HG03460 (cell line): Measurements from ENCODE around the gene ROGDI.
"Not testable (repeated sequence)": the region's sequence is repeated elsewhere in the genome, so short reads cannot be mapped to it uniquely, and the experiment has no call there.

Experiments
- ATAC-seq: cut with Tn5 transposase; IDR thresholded peaks from one replicate; pipeline ENCODE4 v1.9.1; 2021; ENCODE audit not compliant: unreplicated experiment

ROGDI gene

GRCh38 chr16:4795181-4795827, 7.1 kb downstream of the ROGDI start, which contains the start of gene SMIM22:
TSS of gene SMIM22 (plus strand) at chr16:4795369. CDS start at chr16:4795735, 366 bp downstream.
- no peak for ATAC-seq

- no peak for ATAC-seq
Observed at GRCh38 chr16:4792951-4793513, 9.4 kb downstream of the ROGDI start.

- ATAC-seq = no peak
Observed at GRCh38 chr16:4790871-4791270, 11.6 kb downstream of the ROGDI start.

DNA sequence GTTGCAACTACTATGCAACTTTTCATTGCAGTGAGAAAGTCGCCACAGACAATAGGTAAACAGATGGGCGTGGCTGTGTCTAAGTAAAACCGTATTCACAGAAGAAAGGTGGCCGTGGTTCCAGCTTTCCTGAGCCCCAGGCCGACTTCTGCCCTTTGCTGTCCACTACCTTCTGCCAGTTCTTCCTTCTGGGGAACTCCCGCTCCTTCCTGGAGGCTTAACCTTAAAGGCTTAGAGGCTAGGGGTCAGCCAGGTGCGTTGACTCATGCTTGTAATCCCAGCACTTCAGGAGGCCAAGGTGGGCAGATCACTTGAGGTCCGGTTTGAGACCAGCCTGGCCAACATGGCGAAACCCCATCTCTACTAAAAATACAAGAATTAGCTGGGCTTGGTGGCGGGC, 12.2 kb downstream of the ROGDI start:
- no peak for ATAC-seq

DNA sequence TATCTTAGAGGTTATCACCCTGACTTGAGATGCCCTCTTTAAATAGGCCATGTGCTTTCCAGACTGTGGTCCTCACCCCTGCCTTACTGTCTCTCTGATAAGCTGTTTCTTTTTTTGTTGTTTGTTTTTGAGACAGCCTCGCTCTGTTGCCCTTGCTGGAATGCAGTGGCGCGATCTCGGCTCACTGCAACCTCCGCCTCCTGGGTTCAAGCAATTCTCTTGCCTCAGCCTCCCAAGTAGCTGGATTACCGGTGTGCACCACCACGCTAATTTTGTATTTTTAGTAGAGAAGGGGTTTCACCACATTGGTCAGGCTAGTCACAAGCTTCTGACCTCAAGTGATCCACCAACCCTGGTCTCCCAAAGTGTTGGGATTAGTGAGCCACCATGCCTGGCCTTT, 13.5 kb downstream of the ROGDI start:
- no peak for ATAC-seq

DNA sequence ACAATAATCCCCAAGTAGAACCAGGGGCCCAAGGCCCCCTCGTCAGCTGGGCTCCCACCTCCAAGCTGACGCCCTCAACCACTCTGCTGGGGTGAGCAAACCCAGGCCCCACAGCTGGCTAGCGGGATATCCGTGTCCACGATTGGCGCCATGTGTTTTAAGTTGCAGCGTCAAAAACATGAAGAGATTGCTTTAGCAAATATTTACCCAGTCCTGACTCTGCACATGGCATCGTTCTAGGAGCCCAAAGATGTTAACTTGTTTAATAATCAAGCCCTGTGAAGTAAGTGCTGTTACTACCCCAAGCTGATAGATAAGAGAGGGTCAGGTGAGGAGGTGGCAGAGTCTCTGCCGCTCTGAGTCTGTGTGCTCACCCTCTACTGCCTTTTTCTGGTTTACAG, 13.9 kb downstream of the ROGDI start:
- ATAC-seq = no peak

GRCh38 chr16:4787627-4788482, 14.6 kb downstream of the ROGDI start, which contains the start of gene SEPTIN12:
TSS of gene SEPTIN12 (minus strand) at chr16:4788345. CDS start at chr16:4787645, 700 bp downstream.
- no peak for ATAC-seq

- no peak for ATAC-seq
Observed at GRCh38 chr16:4787068-4787467, 15.4 kb downstream of the ROGDI start.

DNA sequence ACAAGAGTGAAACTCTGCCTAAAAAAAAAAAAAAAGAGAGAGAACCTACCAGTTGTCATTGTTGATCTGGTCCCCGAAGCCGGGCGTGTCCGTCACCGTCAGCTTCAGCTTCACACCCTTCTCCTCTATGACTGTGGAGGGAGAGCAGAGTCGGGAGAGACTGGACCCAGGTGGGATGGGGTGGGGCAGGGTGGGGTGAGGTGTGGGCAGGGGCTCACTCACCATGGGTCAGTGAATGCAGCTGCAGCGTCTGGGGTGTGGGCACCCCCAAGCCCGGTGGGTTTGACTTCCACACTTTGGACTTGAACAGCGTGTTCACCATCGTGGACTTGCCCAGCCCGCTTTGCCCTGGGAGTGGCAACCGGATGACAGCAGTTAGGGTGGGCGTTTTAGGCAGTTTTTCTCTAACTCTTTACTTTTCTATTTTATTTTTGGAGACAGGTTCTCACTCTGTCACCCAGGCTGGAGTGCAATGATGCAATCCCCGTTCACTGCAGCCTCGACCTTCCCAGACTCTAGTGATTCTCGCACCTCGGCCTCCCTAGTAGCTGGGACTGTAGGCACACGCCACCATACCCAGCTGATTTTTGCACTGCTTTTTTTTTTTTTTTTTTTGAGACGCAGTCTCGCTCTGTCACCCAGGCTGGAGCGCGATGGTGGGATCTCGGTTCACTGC, 16.5 kb downstream of the ROGDI start:
- no peak for ATAC-seq

DNA sequence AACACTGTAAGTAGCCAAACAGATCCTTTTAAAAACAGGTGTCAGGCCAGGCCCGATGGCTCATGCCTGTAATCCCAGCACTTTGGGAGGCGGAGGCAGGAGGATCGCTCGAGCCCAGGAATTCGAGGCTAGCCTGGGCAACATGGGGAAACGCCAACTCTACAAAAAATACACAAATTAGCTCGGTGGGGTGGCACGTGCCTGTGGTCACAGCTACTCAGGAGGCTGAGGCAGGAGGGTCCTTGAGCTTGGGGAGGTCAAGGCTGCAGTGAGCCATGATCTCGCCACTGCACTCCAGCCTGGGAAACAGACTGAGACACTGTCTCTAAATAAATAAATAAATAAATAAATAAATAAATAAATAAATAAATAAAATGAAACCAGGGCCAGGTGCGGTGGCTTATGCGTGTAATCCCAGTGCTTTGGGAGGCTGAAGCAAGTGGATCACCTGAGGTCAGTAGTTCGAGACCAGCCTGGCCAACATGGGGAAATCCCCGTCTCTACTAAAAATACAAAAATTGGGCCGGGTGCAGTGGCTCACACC, 17.9 kb downstream of the ROGDI start:
- not testable (repeated sequence) for ATAC-seq

DNA sequence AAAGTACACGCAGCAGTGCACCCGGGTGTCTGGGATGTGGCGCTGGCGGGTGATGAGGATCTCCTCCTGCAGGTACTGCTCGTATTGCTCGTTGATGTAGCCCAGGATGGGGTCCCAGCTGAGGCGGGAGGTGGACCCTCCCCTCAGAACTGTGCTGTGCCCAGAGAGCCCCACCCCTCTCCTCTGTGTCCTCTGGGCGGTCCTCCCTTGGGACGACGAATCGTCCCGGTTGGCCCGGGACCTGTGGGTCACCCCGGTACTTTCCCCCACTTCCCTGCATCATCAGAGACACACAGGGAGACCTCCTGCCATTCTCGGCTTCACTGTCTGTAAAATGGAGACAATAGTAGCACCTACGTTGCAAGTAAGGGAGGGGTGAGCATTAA, 18.5 kb downstream of the ROGDI start:
- ATAC-seq = no peak

DNA sequence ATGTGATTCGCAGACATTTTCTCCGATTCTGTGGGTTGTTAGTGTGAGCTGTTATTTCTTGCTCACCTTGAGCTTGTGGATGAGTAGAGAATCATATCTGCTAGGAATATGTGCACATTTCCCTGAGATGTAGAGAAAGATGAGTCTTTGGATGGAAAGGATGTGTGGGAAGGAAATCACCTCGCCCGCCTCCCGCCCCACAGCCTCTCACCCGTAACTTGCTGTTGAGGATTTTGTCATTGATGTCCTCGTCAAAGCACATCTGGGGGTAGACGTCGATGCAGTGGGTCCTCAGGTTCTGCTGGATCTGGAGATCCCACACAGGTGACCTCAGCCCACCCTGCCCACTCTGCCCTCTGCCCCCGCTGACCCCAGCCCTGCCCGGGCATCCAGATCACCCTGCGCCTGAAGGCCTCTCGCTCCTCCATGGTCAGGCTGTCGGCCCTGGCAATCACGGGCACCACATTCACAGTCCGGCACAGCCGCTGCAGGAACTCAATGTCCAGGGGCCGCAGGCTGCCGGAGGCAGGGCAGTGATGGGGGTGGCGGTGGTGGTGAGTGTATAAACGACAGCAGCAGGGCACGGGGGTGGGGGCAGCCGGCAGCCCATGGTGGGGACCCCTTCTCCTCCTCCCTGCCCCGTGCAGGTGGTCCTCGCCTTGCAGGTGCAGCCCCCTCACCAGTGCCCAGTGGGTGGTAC, 19.0 kb downstream of the ROGDI start:
- ATAC-seq = no peak

GRCh38 chr16:4780235-4780634, 22.2 kb downstream of the ROGDI start:
- no peak for ATAC-seq

DNA sequence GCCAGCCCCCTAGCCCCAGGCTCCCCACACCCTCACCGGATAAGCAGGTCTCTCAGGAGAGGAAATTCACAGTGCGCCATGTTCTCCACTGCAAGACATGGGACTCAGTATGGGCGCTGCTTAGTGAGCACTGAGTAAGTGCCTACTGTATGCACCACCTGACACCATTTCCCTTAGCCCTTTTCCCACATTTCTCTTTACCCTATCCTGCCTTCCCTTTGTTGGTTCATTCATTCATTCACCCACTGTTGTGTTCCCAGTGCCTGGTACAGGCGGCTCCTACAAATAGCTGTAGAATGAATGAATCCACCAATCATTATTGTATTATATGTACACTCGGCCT, 24.4 kb downstream of the ROGDI start:
- no peak for ATAC-seq

GRCh38 chr16:4777339-4778049, 24.9 kb downstream of the ROGDI start:
- ATAC-seq = no peak

DNA sequence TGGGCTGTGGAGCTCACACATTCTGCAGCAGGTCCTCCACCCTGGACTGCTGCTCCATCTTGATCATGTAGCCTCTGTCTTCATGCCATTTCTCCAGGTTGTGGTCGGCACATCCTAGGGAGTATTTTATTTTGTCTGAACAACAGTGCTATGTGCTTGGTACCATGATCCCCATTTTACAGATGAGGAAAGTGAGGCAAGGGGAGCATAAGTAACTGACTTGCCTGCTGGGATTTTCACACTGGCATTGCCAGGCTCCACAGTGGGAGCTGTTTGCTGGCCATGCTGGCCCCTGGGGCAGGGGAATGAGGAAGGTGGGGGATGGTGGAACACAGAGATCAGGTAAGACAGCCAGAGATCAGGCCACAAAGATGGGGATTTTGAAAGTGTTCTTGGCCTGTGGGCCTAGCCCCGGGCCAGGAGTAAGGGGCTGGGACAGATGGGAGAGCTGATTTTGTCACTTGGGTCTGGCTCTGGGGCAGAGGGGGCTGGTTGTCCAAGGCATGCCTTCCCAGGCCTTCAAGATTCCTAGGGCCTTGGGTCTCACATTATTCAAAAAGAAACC, 26.2 kb downstream of the ROGDI start:
- no peak for ATAC-seq

DNA sequence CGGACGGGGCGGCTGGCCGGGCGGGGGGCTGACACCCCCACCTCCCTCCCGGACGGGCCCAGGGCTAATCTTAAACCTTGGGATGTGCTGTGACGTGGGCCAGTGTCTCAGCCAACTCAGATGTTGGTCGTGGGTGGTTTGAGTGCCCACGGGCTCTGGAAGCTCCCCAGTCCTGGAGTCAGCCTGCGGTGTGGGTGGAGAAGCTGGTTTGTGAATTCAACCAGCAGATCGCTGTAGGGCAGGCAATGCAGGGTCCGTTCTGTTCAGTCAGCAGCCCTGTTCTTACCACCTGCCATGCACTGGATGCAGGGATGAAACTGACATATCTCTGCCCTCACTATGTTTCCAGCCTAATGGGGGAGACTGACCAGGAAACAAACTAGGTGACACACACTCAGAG, 27.4 kb downstream of the ROGDI start:
- ATAC-seq = no peak

GRCh38 chr16:4772351-4772750, 30.1 kb downstream of the ROGDI start:
- no peak for ATAC-seq

DNA sequence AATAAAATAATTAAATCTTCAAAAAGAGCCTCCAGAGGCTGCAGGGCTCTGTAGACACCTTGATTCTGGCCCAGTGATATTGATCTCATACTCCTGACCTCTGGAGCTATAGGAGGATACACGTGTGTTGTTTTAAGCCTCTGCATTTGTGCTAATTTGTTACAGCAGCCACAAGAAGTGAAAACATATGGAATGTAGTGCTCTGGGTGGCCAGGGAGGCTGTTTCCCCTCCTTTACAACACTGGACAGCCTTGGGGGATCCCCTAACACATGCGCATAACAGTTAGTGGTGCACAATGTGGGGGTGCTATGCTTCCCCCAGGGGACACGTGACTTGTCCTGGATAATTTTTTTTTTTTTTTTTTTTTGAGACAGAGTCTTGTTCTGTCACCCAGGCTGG, 30.8 kb downstream of the ROGDI start:
- ATAC-seq = no peak

- no peak for ATAC-seq
Observed at GRCh38 chr16:4769306-4769638, 33.2 kb downstream of the ROGDI start.
